Panc1 (cell line): ENCODE data around the gene NUP50. TPM values are rescaled to one million over a fixed set of nuclear protein-coding genes. Genes with fewer than 3 reads are reported as not detected.

Experiments
- ATAC-seq: fragments of 200-7000 bp; cut with Tn5 transposase; 2 replicates; pipeline ENCODE4 v1.9.1; 2020; ENCODE audit warnings: mild to moderate bottlenecking, moderate library complexity
- BruUV-seq: library from RNA; stranded (reverse); fragments of 400-500 nt; replicated peaks from 2 replicates; lab custom pipeline; 2021; lab: Mats Ljungman, UMichigan
- CTCF ChIA-PET: fragments of 300-600 bp; sonication (Branson Sonifier 250); formaldehyde crosslinking; loops from one replicate; lab custom pipeline; 2022; ENCODE audit warnings: antibody characterized with exemption; lab: Charles Lee
- POLR2A ChIA-PET: fragments of 300-600 bp; sonication (Branson Sonifier 250); formaldehyde crosslinking; loops from one replicate; lab custom pipeline; 2022; ENCODE audit warnings: antibody characterized with exemption; lab: Charles Lee
- DNase-seq: peaks from one replicate; pipeline ENCODE4 v3.0.0-alpha.2; 2010; ENCODE audit warnings: low read depth, low spot score
- H3K27ac ChIP-seq: 2 replicates; pipeline ENCODE4 v1.5.1; 2011; ENCODE audit warnings: mild to moderate bottlenecking, low read length, inconsistent platforms
- H3K27me3 ChIP-seq: fragments of 200-500 bp; sonication (Bioruptor generic); 2 replicates; pipeline ENCODE4 v1.6.0; 2014; ENCODE audit warnings: low read length, inconsistent platforms; ENCODE audit not compliant: control insufficient read depth, insufficient read depth
- H3K36me3 ChIP-seq: fragments of 200-500 bp; sonication (Bioruptor generic); 2 replicates; pipeline ENCODE4 v1.5.1; 2014; ENCODE audit warnings: inconsistent platforms, mild to moderate bottlenecking, low read length, moderate library complexity; ENCODE audit not compliant: control insufficient read depth, insufficient read depth
- H3K4me1 ChIP-seq: 2 replicates; pipeline ENCODE4 v1.5.1; 2011; ENCODE audit warnings: inconsistent platforms, mild to moderate bottlenecking, low read length, moderate library complexity; ENCODE audit not compliant: control insufficient read depth, insufficient read depth
- H3K4me3 ChIP-seq, 2 experiments: 2 replicates each; pipeline ENCODE4 v1.5.1; 2011 to 2012; ENCODE audit warnings: low read depth in 2 of 2, low read length in 2 of 2, mild to moderate bottlenecking in 2 of 2, inconsistent platforms in 1 of 2, moderate library complexity in 1 of 2
- H3K9me3 ChIP-seq: fragments of 200-500 bp; sonication (Bioruptor generic); 2 replicates; pipeline ENCODE4 v1.5.1; 2014; ENCODE audit warnings: low read depth, mild to moderate bottlenecking, inconsistent platforms, low read length, moderate library complexity; ENCODE audit not compliant: control insufficient read depth, insufficient read depth
- POLR2AphosphoS5 ChIP-seq: IDR thresholded peaks from 2 replicates; pipeline ENCODE4 v1.6.1; 2012; ENCODE audit warnings: mild to moderate bottlenecking, low read depth, low read length, moderate library complexity
- SIN3A ChIP-seq: IDR thresholded peaks from 2 replicates; pipeline ENCODE4 v1.6.1; 2012; ENCODE audit warnings: low read depth, mild to moderate bottlenecking, low read length, moderate library complexity, borderline replicate concordance; ENCODE audit not compliant: insufficient read depth
- TCF7L2 ChIP-seq: IDR thresholded peaks from 2 replicates; pipeline ENCODE4 v1.6.1; 2011; ENCODE audit warnings: mild to moderate bottlenecking, low read depth, low read length, inconsistent platforms
- in situ Hi-C: cut with HindIII; loops from 2 replicates; pipeline ENCODE4 v1.10.0; 2016; ENCODE audit warnings: low sequenced_read_pairs, low pct_unique_long_range_greater_than_20kb
- intact Hi-C: fragments of 100-400 bp; cut with micrococcal nuclease; formaldehyde crosslinking; loops from one replicate; pipeline ENCODE4 v1.10.0; 2022; ENCODE audit not compliant: unreplicated experiment
- total RNA-seq: library from RNA; stranded (reverse); gene quantifications from one replicate; pipeline ENCODE4 v1.2.1, GENCODE V29; 2021; ENCODE audit not compliant: unreplicated experiment
- TF ChIP-seq, protein P1 (sequence below), 2 experiments: IDR thresholded peaks; 2 replicates each; pipeline ENCODE4 v1.6.1; 2011 to 2012; ENCODE audit warnings: low read depth in 2 of 2, control low read depth in 1 of 2, low read length in 1 of 2, mild to moderate bottlenecking in 1 of 2, moderate library complexity in 1 of 2; ENCODE audit not compliant: insufficient read depth in 1 of 2
- TF ChIP-seq, protein P2 (sequence below): fragments of 450-650 bp; IDR thresholded peaks from 2 replicates; pipeline ENCODE4 v1.5.1; 2017; ENCODE audit warnings: mild to moderate bottlenecking

NUP50 gene
- total RNA-seq, 1 experiment from 2014 or later, result 52.1 TPM

DNA sequence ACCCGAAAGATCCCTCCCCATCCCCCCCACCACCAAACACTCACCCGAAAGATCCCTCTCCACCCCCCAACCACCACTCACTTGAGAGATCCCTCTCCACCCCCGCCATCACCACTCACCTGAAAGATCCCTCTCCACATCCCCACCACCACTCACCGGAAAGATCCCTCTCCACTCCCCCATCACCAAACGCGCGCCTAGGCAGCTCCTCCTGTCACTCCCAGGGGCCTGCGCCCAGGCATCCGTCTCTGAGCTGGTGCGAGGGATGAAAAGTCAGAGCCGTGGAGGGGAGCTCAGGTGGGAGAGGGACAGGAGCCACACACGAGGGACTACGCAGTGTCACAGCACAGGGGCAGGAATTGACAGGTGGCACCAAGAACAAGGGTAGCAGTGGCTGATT, 65.5 kb downstream of the NUP50 start:
- H3K36me3 ChIP-seq, result no peaks in the 10 kb centered on the region
- intact Hi-C loops, result no loop called here
- in situ Hi-C loops, result no loop called here

DNA sequence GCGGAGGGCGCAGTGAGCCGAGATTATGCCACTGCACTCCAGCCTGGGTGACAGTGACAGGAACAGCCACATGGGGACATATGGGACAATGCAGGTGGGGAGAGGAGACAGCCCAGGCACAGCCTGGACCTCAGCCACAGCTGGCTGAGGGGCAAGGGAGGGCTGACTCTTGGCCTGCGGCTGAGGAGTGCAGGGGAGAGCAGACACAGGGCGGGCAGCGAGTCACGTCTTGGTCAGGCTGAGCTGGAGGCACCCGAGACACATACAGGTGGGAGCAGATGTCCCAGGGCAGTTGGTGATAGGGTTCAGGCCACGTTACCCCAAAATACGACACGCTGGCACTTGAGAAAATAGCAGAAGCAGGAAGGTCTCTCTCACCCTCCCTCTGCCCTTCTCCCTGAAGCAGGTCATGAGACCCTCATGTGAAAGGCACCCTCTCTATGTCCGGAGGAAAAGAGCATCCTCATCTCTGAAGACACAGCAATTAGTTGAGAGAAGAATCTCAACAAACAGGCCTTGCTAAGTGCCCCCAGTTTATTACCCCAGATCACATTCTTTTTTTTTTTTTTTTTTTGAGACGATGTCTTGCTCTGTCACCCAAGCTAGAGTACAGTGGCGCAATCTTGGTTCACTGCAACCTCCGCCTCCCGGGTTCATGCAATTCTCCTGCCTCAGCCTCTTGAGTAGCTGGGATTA, 66.4 kb downstream of the NUP50 start:
- Histone ChIP-seq H3K27me3 (no peaks in the 10 kb centered on the region), H3K9me3 (no peaks in the 10 kb centered on the region), H3K4me1 (no peaks in the 10 kb centered on the region; the same call in 1 of the 2 replicates), H3K27ac (no peak overlapping the region), H3K36me3 (no peaks in the 10 kb centered on the region), H3K4me3 (no peak overlapping the region)
- intact Hi-C loops, result no loop called here
- no peak for TF ChIP-seq TCF7L2
- TF ChIP-seq SIN3A, result no peak
- TF ChIP-seq POLR2AphosphoS5, result no peak
- ChIA-PET POLR2A (no interaction called here), CTCF (interaction anchor here (0.6 kb wide), 2 partner anchors 16 to 289 kb away, joined by 4 to 8 read pairs; no protein-coding TSS in a partner anchor)
- in situ Hi-C loops, result no loop called here
- no TSS peak for BruUV-seq
- ATAC-seq (no peak), DNase-seq (no peak)

More for the DNA sequence above, 65.5 kb downstream of the NUP50 start:
- H3K27ac ChIP-seq, result no peak overlapping the region
- H3K4me1 ChIP-seq, result no peaks in the 10 kb centered on the region; the same call in 1 of the 2 replicates
- H3K9me3 ChIP-seq, result no peaks in the 10 kb centered on the region
- CTCF ChIA-PET, result no interaction called here
- no peaks in the 10 kb centered on the region for H3K27me3 ChIP-seq
- POLR2A ChIA-PET, result no interaction called here
- no peak overlapping the region for H3K4me3 ChIP-seq
- TF ChIP-seq, protein P1, sequence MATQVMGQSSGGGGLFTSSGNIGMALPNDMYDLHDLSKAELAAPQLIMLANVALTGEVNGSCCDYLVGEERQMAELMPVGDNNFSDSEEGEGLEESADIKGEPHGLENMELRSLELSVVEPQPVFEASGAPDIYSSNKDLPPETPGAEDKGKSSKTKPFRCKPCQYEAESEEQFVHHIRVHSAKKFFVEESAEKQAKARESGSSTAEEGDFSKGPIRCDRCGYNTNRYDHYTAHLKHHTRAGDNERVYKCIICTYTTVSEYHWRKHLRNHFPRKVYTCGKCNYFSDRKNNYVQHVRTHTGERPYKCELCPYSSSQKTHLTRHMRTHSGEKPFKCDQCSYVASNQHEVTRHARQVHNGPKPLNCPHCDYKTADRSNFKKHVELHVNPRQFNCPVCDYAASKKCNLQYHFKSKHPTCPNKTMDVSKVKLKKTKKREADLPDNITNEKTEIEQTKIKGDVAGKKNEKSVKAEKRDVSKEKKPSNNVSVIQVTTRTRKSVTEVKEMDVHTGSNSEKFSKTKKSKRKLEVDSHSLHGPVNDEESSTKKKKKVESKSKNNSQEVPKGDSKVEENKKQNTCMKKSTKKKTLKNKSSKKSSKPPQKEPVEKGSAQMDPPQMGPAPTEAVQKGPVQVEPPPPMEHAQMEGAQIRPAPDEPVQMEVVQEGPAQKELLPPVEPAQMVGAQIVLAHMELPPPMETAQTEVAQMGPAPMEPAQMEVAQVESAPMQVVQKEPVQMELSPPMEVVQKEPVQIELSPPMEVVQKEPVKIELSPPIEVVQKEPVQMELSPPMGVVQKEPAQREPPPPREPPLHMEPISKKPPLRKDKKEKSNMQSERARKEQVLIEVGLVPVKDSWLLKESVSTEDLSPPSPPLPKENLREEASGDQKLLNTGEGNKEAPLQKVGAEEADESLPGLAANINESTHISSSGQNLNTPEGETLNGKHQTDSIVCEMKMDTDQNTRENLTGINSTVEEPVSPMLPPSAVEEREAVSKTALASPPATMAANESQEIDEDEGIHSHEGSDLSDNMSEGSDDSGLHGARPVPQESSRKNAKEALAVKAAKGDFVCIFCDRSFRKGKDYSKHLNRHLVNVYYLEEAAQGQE (IDR thresholded peaks at IDR 0.05; ENCODE audit: insufficient read depth in 1 of 2, low read depth in 2 of 2, low read length in 1 of 2), result no peak
- no peak for TF ChIP-seq SIN3A
- TF ChIP-seq, protein P2, sequence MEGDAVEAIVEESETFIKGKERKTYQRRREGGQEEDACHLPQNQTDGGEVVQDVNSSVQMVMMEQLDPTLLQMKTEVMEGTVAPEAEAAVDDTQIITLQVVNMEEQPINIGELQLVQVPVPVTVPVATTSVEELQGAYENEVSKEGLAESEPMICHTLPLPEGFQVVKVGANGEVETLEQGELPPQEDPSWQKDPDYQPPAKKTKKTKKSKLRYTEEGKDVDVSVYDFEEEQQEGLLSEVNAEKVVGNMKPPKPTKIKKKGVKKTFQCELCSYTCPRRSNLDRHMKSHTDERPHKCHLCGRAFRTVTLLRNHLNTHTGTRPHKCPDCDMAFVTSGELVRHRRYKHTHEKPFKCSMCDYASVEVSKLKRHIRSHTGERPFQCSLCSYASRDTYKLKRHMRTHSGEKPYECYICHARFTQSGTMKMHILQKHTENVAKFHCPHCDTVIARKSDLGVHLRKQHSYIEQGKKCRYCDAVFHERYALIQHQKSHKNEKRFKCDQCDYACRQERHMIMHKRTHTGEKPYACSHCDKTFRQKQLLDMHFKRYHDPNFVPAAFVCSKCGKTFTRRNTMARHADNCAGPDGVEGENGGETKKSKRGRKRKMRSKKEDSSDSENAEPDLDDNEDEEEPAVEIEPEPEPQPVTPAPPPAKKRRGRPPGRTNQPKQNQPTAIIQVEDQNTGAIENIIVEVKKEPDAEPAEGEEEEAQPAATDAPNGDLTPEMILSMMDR, result no peak
- no peak for TF ChIP-seq TCF7L2
- no peak for TF ChIP-seq POLR2AphosphoS5
- DNase-seq (no peak), ATAC-seq (no peak)
- no TSS peak for BruUV-seq

DNA sequence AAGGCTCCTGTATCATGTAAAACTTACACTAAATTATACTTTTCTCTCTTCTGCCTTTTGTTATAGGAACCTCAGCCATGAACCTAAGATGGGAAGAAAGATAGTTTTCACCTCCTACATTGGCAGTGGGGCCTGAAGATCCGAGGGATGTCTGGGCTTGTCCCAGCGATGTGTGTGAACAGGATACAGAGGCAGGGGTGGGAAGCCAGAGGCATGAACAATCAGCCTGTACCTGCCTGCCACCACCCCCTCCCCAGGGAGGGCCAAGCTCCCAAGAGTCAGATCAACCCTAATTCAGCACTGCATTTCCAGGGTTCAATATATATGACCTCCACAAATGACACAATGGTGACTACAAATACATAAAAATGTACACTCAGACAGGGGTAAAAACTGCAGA, 67.6 kb downstream of the NUP50 start:
- TF ChIP-seq, protein P1 (IDR thresholded peaks at IDR 0.05; ENCODE audit: insufficient read depth in 1 of 2, low read depth in 2 of 2, low read length in 1 of 2), result no peak
- TF ChIP-seq POLR2AphosphoS5 (no peak), SIN3A (no peak), TCF7L2 (no peak)
- TF ChIP-seq, protein P2, result no peak
- intact Hi-C loops (no loop called here), in situ Hi-C loops (no loop called here)
- Histone ChIP-seq H3K9me3 (no peaks in the 10 kb centered on the region), H3K27ac (no peak overlapping the region), H3K4me3 (no peak overlapping the region), H3K27me3 (no peaks in the 10 kb centered on the region), H3K4me1 (no peaks in the 10 kb centered on the region), H3K36me3 (no peaks in the 10 kb centered on the region)
- DNase-seq (no peak), ATAC-seq (no peak)
- POLR2A ChIA-PET, result no interaction called here
- BruUV-seq, result no TSS peak
- CTCF ChIA-PET, result no interaction called here
